WTC11 (cell line): Measurements from ENCODE around the gene TMED9. TPM values are rescaled to one million over a fixed set of nuclear protein-coding genes. Genes with fewer than 3 reads are reported as not detected.

Experiments
- ATAC-seq: fragments of 200-7000 bp; cut with Tn5 transposase; 2 replicates; pipeline ENCODE4 v1.10.0; 2021; ENCODE audit warnings: mild to moderate bottlenecking, moderate library complexity
- CTCF ChIA-PET: fragments of 300-600 bp; sonication (Branson Sonifier 250); formaldehyde crosslinking; loops from one replicate; lab custom pipeline; 2021; ENCODE audit warnings: antibody characterized with exemption; lab: Charles Lee
- POLR2A ChIA-PET: fragments of 350-600 bp; sonication (Branson Sonifier 250); formaldehyde crosslinking; loops from one replicate; lab custom pipeline; 2021; ENCODE audit warnings: antibody characterized with exemption; lab: Charles Lee
- DNase-seq: peaks from one replicate; pipeline ENCODE4 v3.0.0; 2021; ENCODE audit warnings: low spot score
- H3K27ac Mint-ChIP-seq: 2 replicates; pipeline ENCODE4 v1.8.0; 2021; ENCODE audit warnings: mixed read lengths
- H3K27me3 Mint-ChIP-seq: 2 replicates; pipeline ENCODE4 v1.8.0; 2021; ENCODE audit warnings: low read depth, mild to moderate bottlenecking, moderate library complexity, mixed read lengths
- H3K36me3 Mint-ChIP-seq: 2 replicates; pipeline ENCODE4 v1.8.0; 2021; ENCODE audit warnings: mixed read lengths
- H3K4me1 Mint-ChIP-seq: 2 replicates; pipeline ENCODE4 v1.8.0; 2022; ENCODE audit warnings: mixed read lengths
- H3K4me3 Mint-ChIP-seq: 2 replicates; pipeline ENCODE4 v1.8.0; 2021; ENCODE audit warnings: mild to moderate bottlenecking, moderate library complexity, mixed read lengths
- H3K9me3 Mint-ChIP-seq: 2 replicates; pipeline ENCODE4 v1.8.0; 2021; ENCODE audit warnings: mixed read lengths
- ARID4B ChIP-seq: sonication (generic); formaldehyde crosslinking; IDR thresholded peaks from 2 replicates; pipeline ENCODE4 v1.8.0; 2023; ENCODE audit warnings: missing genetic modification reagents, mild to moderate bottlenecking, borderline replicate concordance
- ATF1 ChIP-seq: sonication (generic); formaldehyde crosslinking; IDR thresholded peaks from 2 replicates; pipeline ENCODE4 v1.8.1; 2023; ENCODE audit warnings: mild to moderate bottlenecking, moderate library complexity, missing genetic modification reagents
- E2F5 ChIP-seq: sonication (generic); formaldehyde crosslinking; IDR thresholded peaks from 2 replicates; pipeline ENCODE4 v1.8.1; 2022; ENCODE audit warnings: mild to moderate bottlenecking, moderate library complexity, missing genetic modification reagents
- ETV6 ChIP-seq: sonication (generic); formaldehyde crosslinking; IDR thresholded peaks from 2 replicates; pipeline ENCODE4 v1.8.1; 2022; ENCODE audit warnings: mild to moderate bottlenecking, missing genetic modification reagents
- FOXP4 ChIP-seq: sonication (generic); formaldehyde crosslinking; IDR thresholded peaks from 2 replicates; pipeline ENCODE4 v1.8.0; 2022; ENCODE audit warnings: mild to moderate bottlenecking, missing genetic modification reagents
- JAZF1 ChIP-seq: fragments of 250-450 bp; sonication (Bioruptor Pico); IDR thresholded peaks from 2 replicates; pipeline ENCODE4 v1.9.0; 2021; ENCODE audit warnings: moderate library complexity, mild to moderate bottlenecking, inconsistent platforms
- NFE2L1 ChIP-seq: sonication (generic); formaldehyde crosslinking; IDR thresholded peaks from 2 replicates; pipeline ENCODE4 v1.8.1; 2023; ENCODE audit warnings: missing genetic modification reagents
- NR3C1 ChIP-seq: sonication (generic); formaldehyde crosslinking; conservative IDR thresholded peaks from 2 replicates; pipeline ENCODE4 v1.8.1; 2023; ENCODE audit warnings: low read depth, mild to moderate bottlenecking, missing genetic modification reagents
- SOX15 ChIP-seq: fragments of 250-450 bp; sonication (Bioruptor Pico); IDR thresholded peaks from 2 replicates; pipeline ENCODE4 v1.9.0; 2021; ENCODE audit warnings: mild to moderate bottlenecking
- SP1 ChIP-seq: sonication (generic); formaldehyde crosslinking; conservative IDR thresholded peaks from 2 replicates; pipeline ENCODE4 v1.8.1; 2022; ENCODE audit warnings: missing genetic modification reagents
- TEAD4 ChIP-seq: sonication (generic); formaldehyde crosslinking; IDR thresholded peaks from 2 replicates; pipeline ENCODE4 v1.8.0; 2022; ENCODE audit warnings: mild to moderate bottlenecking, missing genetic modification reagents
- ZBTB21 ChIP-seq: sonication (generic); formaldehyde crosslinking; IDR thresholded peaks from 2 replicates; pipeline ENCODE4 v1.8.1; 2023; ENCODE audit warnings: mild to moderate bottlenecking, missing genetic modification reagents, borderline replicate concordance
- ZNF396 ChIP-seq: fragments of 250-450 bp; sonication (Bioruptor Pico); IDR thresholded peaks from 2 replicates; pipeline ENCODE4 v1.8.0; 2021; ENCODE audit warnings: mild to moderate bottlenecking, moderate library complexity, borderline replicate concordance
- total RNA-seq: library from RNA; stranded (reverse); gene quantifications from 3 replicates; pipeline ENCODE4 v1.2.3, GENCODE V29; 2021

The TMED9 gene
- total RNA-seq, 1 experiment from 2014 or later = 164 TPM

- TF ChIP-seq NR3C1 (no peak), E2F5 (CRISPR knock-in tag) (no peak), TEAD4 (CRISPR knock-in tag) (no peak), ARID4B (CRISPR knock-in tag) (no peak), FOXP4 (CRISPR knock-in tag) (no peak), JAZF1 (no peak), ETV6 (CRISPR knock-in tag) (no peak)
- no peak overlapping the region for H3K27ac Mint-ChIP-seq
- H3K27me3 Mint-ChIP-seq = no peaks in the 10 kb centered on the region; the same call in 1 of the 2 replicates
- H3K4me3 Mint-ChIP-seq = no peak overlapping the region
- no peaks in the 10 kb centered on the region for H3K9me3 Mint-ChIP-seq
- H3K36me3 Mint-ChIP-seq = 0 out of 2 replicates have a peak, but pooled peaks cover 2% of the 10 kb centered on the region
- no peak for ATAC-seq
- ChIA-PET CTCF (interaction anchor here (1.0 to 2.2 kb wide), 2 partner anchors 16 to 17 kb away, joined by 3 to 38 read pairs; partner anchors contain the start of gene TMED9), POLR2A (no interaction called here)
- peaks cover 17% of the 10 kb centered on the region for H3K4me1 Mint-ChIP-seq
- no peak for DNase-seq
Observed at GRCh38 chr5:177609076-177610059, 17.4 kb downstream of the TMED9 start.

- Mint-ChIP-seq H3K4me3 (no peak overlapping the region), H3K36me3 (0 out of 2 replicates have a peak, but pooled peaks cover 2% of the 10 kb centered on the region), H3K27me3 (no peaks in the 10 kb centered on the region; the same call in 1 of the 2 replicates), H3K27ac (no peak overlapping the region; the same call in 1 of the 2 replicates), H3K4me1 (peaks cover 17% of the 10 kb centered on the region), H3K9me3 (no peaks in the 10 kb centered on the region)
- POLR2A ChIA-PET = no interaction called here
- DNase-seq (no peak), ATAC-seq (no peak)
- no peak for TF ChIP-seq SOX15 (CRISPR knock-in tag)
- TF ChIP-seq NFE2L1 (CRISPR knock-in tag) = no peak
- TF ChIP-seq ATF1 (CRISPR knock-in tag) = no peak
- TF ChIP-seq ZBTB21 (CRISPR knock-in tag) = no peak
- TF ChIP-seq SP1 (CRISPR knock-in tag) = no peak
- TF ChIP-seq ZNF396 = no peak
- CTCF ChIA-PET = interaction anchor here (1.0 kb wide), 1 partner anchor 18 kb away, joined by 3 read pairs; the partner anchor contains the start of gene TMED9
Observed at GRCh38 chr5:177610131-177610769, 18.2 kb downstream of the TMED9 start.
